GM19193 (cell line): ENCODE measurements around the gene MAPK8.

Experiments
- POLR2A ChIP-seq: IDR thresholded peaks from 4 replicates; pipeline ENCODE4 v1.6.1; 2011; ENCODE audit not compliant: insufficient read depth, insufficient read length; ENCODE audit errors: extremely low read depth

The MAPK8 gene

DNA sequence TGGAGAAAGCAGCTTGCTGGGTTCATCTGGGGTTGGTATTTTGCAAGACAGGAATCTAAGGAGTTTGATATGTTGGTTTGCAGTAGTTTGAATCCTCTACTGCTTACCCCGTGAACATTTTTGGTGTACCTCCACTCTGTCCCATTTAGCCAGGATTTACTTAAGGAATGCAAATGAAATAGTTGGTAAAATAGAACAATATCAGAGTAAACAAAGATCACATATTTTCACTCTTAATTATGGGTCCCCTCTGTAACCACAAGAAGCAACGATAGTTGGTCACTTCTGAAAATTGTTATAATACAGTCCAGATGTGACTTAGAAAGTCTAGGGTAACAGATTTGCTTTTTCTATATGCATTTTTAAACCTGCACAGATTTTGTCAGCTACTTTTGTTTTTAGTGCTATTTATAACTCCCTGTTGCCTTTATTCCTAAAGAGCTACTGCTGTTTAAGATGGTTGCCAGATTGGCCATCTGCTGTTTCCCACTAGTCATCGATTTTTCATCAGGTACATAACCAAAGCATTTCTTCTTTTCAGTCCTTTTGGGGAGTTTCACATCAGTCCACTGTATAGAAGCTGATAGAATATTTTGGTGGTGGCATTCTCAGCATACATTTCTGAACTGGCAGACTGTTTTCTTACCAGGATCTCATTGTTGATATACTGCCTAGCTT is 37.6 kb downstream of the MAPK8 start:
- no peak for TF ChIP-seq POLR2A

DNA sequence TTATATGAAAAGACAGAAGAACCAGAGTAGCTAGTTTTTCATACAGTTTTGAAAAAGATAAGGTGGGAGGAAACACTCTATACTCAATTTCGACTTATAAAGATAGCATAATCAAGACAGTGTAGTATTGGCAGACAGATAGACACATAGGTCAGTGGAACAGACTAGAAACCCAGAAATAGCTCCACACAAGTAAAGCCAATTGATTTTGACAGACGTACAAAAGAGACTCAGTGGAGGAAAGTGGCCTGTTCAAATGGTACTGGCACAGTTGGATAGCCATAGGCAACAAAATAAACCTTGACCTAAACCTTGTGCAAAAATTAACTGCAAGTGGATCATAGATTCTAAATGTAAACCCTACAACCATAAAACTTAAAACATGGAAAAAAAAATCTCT is 46.8 kb downstream of the MAPK8 start:
- no peak for TF ChIP-seq POLR2A

DNA sequence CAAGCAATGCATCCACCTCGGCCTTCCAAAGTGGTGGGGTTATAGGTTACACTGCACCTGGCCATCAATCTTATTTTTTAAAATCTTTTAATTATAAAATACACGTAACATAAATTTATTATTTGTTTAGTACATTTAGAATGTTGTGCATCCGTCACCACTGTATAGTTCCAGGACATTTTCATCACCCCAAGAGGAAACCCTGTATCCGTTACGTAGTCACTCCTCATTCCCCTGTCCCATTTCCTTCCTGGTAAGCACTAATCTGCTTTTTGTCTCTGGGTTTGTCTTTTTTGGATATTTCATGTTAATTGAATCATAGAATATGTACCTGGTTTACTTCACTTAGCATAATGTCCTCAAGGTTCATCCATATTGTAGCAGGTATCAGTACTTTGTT is 51.2 kb downstream of the MAPK8 start:
- no peak for TF ChIP-seq POLR2A

DNA sequence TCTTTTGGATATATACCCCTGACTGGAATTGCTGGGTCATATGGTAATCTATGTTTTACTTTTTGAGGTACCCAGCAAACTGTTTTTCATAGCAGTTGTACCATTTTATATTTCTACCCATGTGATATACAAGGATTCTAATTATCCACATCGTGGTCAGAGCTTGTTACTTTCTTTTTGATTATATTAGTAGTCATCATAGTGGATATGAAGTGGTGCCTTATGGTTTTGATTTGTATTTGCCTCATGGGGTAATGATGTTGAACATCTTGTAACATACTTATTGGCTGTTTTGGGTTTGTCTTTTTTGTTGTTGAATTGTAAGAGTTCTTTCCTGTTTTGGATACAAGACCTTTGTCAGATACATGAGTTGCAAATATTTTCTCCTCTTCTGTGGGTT is 51.7 kb downstream of the MAPK8 start:
- no peak for TF ChIP-seq POLR2A

DNA sequence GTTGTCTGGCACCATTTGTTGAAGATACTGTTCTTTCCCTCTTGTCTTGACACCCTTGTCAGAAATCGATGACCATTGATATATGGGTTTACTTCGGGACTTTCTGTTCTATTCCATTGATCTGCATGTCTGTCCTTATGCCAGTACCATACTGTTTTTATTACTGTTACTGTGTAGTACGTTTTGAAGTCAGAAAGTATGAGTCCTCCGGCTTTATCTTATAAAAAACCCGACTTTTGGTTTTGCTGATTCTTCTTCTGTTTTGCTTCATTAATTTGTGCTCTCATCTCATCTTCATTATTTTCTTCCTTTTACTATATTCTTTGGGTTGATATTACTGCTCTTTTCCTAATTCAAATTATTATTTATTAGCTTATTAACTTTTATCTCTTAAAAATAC is 52.4 kb downstream of the MAPK8 start:
- no peak for TF ChIP-seq POLR2A

DNA sequence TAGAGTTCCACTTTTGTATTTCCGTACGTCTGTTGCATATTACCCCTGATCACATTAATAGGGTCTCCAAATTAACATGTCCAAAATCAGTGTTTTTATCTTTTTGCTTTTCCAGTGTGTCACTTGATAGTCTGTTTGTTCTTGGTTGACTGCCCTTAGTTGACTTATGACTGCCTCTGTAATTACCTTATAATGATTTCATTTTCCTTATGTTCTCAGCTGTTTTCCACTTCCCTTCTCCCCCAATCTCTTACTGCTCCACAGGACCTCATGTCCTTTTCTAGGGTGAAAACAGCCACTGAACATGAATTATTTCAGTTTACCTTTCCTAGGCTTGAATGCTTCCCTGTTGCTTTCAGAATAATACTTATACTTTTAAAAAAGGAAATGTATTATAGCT is 54.7 kb downstream of the MAPK8 start:
- TF ChIP-seq POLR2A, result no peak

DNA sequence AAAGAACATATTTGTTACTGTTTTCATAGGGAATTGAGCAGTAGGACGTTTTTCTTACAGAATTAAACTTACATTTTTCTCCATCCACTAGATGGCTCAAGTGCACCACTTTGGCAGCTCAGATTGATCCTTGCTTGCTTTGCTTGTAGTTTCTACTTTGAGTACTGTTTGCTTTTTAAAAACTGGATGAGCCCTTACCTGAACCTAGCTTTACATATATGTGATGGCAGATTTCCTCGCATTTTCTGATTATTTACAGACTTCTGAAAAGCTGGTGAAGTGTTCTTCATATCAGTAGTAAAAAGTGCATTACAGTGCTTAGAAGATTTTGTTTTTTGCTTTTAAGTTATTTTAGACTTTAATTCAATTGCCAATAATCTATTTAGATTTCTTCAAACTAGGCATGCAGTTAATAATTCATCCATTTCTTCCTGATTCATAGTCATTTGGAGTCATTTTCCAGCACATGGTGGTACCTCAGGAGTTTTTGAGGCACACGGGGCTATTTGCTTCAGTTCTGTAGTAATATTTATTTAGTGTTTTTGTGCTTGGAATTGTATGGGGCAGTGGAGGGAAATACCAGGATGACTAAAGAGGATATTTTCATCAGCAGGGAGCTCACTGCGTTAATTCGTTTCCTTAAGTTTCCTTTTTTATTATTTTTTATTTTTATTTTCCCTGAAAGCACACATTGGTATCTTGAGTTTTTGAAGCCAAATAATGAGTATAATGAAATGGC is 57.3 kb downstream of the MAPK8 start:
- no peak for TF ChIP-seq POLR2A

DNA sequence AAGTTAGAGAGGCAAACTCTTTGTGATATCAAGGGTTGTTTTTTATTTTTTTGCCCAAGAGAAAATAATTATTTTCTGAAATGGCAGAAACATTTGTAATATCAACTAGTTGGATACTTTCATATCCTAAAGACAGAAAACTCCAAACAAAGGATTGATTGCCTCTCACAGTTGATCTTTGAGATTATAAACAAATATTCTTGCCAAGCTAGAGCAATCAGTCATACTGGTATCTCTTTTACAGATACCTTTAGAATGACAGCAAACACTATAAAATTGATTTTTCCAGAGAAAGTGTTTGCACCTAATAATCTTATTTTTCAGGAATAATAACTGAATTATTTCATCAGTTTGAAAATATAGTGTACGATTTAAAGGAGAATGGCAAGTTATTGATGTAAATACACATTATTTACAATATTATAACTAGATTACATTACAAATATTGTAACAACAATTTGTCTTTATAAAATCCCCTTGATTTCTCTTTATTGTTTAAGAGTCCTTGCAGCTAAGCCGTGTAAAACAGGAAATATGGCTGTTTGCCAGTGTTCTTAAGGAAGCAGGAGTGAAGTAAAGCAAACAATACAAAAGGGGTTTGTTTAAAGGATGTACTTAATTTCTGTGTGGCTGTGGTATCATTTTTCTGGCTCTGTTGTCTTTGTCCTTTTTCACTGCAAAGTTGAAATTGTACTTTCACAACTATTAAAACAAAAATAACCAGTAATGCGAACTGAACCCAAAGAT is 58.4 kb downstream of the MAPK8 start:
- TF ChIP-seq POLR2A, result no peak

DNA sequence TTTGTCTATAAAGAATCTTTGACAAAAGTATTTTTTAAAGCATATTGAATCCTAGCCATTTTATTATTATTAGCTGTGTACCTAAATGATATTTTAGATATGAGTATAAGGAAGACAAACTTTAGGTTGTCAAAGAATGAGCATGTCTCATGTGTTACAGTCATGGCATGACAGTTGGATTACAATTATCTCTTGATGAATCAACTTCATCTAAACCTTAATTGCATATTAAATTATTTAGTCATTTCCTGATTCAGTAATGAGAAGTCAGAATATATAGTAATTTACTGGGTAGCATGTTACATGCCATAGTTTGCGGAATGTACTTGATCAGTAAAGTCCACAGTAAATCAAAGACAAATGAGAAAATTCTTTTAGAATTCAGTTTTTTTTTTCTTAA is 59.2 kb downstream of the MAPK8 start:
- no peak for TF ChIP-seq POLR2A

DNA sequence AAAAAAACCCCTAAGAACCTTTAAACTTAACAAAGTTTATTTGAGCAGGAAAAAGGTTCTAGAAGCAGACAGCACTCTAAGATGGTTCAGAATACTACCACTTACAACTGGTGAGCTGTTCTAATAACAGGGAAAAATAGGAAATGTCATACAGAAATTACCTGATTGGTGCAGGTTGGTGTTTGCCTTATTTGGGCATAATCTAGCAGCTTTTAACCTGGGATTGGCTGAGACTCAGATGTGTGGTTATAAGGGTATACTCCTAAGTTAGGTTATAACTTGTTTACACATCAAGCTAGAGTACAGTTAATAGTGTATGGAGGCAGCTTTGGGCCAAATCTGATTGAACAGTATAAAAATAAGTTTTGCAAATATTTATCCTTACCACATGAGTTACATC is 59.8 kb downstream of the MAPK8 start:
- TF ChIP-seq POLR2A, result no peak

DNA sequence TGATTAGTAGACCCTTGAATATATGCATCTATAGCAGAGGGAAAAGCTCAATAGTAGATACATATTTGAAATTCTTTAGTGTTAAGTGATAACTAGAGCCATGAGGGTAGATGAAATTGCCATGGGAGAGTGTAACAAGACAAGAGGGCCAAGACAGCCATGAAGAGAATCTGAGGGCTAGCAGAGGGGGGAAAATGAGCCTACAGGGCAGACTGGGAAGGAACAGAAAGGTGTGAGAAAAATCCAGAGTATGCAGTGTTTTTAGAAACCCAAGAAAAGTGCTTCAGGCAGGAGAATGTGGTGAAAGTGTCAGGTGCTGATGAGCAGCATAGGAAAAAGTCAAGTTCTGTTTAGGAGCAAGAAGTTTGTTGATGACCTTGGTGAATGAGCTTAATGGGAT is 63.0 kb downstream of the MAPK8 start:
- no peak for TF ChIP-seq POLR2A

DNA sequence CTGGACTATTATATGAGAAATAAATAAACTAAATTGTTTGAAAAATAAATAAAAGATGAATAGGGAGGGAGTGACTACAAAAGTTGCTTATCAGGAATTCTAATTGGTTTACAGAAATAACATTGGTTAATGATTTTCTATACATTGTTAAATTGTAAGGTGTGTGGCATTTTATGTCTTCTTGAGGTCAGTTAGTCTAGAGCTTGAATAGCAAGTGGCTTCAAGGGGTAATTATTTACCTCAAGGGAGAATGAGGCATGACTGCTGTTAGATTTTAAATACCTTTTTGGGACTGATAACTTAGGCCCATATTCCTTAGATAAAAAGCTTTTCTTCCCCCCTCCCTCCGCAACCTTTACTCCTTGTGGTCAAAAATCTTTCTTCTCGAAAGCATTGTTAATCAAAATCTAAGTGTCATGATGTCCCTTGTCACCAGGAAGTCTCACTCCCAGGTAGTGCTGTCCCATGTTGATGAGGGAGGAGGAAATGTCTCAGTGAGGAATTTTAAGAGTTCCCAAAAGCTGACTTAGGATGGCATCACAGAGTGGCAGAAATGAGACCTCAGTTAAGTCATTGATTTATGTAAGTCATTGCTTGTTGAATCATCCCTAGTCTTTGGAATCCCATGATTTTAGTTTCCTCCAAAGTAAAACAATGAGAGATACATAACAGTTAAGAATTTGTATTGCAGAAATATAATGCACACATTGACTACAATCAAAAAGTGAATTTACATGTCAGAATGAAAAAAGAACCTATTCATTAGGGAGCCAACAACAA is 71.5 kb downstream of the MAPK8 start:
- no peak for TF ChIP-seq POLR2A

DNA sequence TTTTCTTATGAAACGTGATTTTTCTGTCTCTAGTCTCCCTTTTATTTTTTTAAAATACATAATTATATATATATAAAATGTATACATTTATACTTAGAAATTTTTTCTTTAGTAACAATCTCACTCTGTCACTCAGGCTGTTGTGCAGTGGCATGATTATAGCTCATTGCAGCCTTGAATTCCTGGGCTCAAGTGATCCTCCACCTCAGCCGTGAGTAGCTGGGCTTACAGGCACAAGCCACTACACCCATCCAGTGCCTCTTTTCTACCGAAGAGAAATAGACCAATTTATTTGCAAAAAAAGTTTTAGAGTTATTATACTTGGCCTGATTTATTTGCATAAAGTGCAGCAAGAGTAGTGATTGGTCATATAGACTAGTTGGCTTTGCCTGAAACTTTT is 72.2 kb downstream of the MAPK8 start:
- no peak for TF ChIP-seq POLR2A

DNA sequence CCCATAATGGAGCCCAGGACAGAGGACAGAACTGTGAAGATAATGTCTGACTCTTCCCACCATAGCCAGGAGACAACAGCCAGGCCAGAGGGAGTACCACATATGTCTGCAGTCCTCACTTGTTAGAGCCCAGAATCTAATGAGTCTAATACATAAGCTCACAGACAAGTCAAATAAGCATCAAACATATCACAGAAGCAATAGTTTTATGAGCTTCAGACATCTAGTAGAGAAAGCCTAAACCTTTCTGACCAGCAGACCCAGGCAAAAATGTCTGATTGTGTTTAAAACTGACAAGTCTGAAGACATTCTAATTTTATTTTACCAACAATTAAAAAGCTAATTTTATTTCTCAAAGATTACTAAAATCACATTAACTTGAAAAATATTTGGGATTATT is 75.5 kb downstream of the MAPK8 start:
- TF ChIP-seq POLR2A, result no peak

DNA sequence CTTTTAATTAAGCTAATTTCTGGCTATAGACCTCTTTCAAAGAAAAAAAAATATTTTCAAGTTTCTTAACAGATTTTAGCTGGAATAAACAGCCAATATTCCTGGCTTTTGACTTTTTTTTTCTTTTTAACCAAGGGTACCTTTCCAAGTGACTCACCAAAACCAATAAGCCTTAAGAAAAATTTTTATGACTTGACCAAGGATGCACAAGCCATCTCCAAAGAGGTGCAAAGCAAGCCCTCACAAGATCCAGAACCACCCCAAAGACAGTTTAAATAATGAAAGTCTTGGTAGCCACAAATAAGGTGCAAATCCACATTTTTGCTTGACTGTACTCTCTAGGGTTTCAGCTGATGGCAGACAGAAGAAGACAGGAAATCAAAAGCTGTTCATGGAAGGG is 76.5 kb downstream of the MAPK8 start:
- TF ChIP-seq POLR2A, result no peak
